GM12878 (cell line): ENCODE measurements around the gene ZNFX1. TPM values are rescaled to one million over a fixed set of nuclear protein-coding genes. Genes with fewer than 3 reads are reported as not detected.

Source experiments
- ATAC-seq: fragments of 200-7000 bp; cut with Tn5 transposase; 3 replicates; pipeline ENCODE4 v1.9.1; 2020; ENCODE audit warnings: mild to moderate bottlenecking, moderate library complexity
- BruUV-seq: library from RNA; stranded (reverse); fragments of 400-500 nt; replicated peaks from 2 replicates; lab custom pipeline; 2021; lab: Mats Ljungman, UMichigan
- CTCF ChIA-PET: fragments of 300-600 bp; sonication (Branson Sonifier 250); formaldehyde crosslinking; extraction: SDS; loops from one replicate; lab custom pipeline; 2021; ENCODE audit warnings: inconsistent platforms; lab: Yijun Ruan, JAX
- POLR2A ChIA-PET: fragments of 350-600 bp; formaldehyde crosslinking; extraction: SDS; loops from one replicate; lab custom pipeline; 2021; ENCODE audit warnings: inconsistent platforms; lab: Charles Lee
- RAD21 ChIA-PET: fragments of 300-600 bp; sonication (Branson Sonifier 250); formaldehyde crosslinking; loops from one replicate; lab custom pipeline; 2023; ENCODE audit warnings: antibody characterized with exemption; ENCODE audit not compliant: unreplicated experiment; lab: Charles Lee
- SMC1A ChIA-PET: fragments of 300-600 bp; sonication (Branson Sonifier 250); formaldehyde crosslinking; loops from one replicate; lab custom pipeline; 2023; ENCODE audit not compliant: unreplicated experiment, uncharacterized antibody; lab: Charles Lee
- DNase-seq: peaks from one replicate; pipeline ENCODE4 v3.0.0-alpha.2; 2011; ENCODE audit warnings: low read depth, low spot score
- FAIRE-seq: peaks from 3 replicates; lab custom pipeline; 2011; peaks lifted over from hg19 to GRCh38; lab: Jason Lieb, UNC
- H2AFZ ChIP-seq: 2 replicates; pipeline ENCODE4 v1.6.0; 2011; ENCODE audit warnings: low read depth, low read length, control low read depth; ENCODE audit not compliant: control insufficient read depth
- H3K27ac ChIP-seq: 2 replicates; pipeline ENCODE4 v1.5.1; 2011; ENCODE audit warnings: control low read depth; ENCODE audit not compliant: control insufficient read depth, insufficient read depth
- H3K27me3 ChIP-seq, 2 experiments: replicated peaks in 1 of 2; 2 replicates each; pipeline versions ENCODE4 v1.6.0 to v1.6.1; 2011; ENCODE audit warnings: low read length in 1 of 2; ENCODE audit not compliant: control insufficient read depth in 2 of 2, insufficient read depth in 2 of 2
- H3K36me3 ChIP-seq, 2 experiments: 2 replicates each; pipeline ENCODE4 v1.5.1; 2011; ENCODE audit warnings: low read length in 1 of 2; ENCODE audit not compliant: control insufficient read depth in 2 of 2, insufficient read depth in 2 of 2
- H3K4me1 ChIP-seq: 2 replicates; pipeline ENCODE4 v1.6.1; 2011; ENCODE audit warnings: mild to moderate bottlenecking, low read length, moderate library complexity, mixed read lengths; ENCODE audit not compliant: control insufficient read depth, insufficient read depth
- H3K4me2 ChIP-seq: 2 replicates; pipeline ENCODE4 v1.6.0; 2011; ENCODE audit warnings: control low read depth; ENCODE audit not compliant: control insufficient read depth, insufficient read depth
- H3K4me3 ChIP-seq: fragments of 200-600 bp; sonication (generic); 2 replicates; pipeline ENCODE4 v1.5.1; 2016
- H3K79me2 ChIP-seq: 2 replicates; pipeline ENCODE4 v1.6.0; 2011; ENCODE audit warnings: low read length; ENCODE audit not compliant: control insufficient read depth, insufficient read depth
- H3K9ac ChIP-seq: 2 replicates; pipeline ENCODE4 v1.8.0; 2011; ENCODE audit warnings: low read length, control low read depth, mixed read lengths; ENCODE audit not compliant: control insufficient read depth, insufficient read depth
- H3K9me3 ChIP-seq: replicated peaks from 3 replicates; pipeline ENCODE4 v1.5.1; 2011; ENCODE audit warnings: mild to moderate bottlenecking, low read length; ENCODE audit not compliant: control insufficient read depth, insufficient read depth
- H4K20me1 ChIP-seq: 2 replicates; pipeline ENCODE4 v1.6.0; 2011; ENCODE audit not compliant: control insufficient read depth, insufficient read depth
- CHD4 ChIP-seq: fragments of 200-600 bp; sonication (generic); IDR thresholded peaks from 2 replicates; pipeline ENCODE4 v1.6.1; 2016; ENCODE audit warnings: mild to moderate bottlenecking
- FOXK2 ChIP-seq: fragments of 450-650 bp; IDR thresholded peaks from 2 replicates; pipeline ENCODE4 v1.6.1; 2017; ENCODE audit warnings: mild to moderate bottlenecking, moderate library complexity
- HDAC6 ChIP-seq: fragments of 200-600 bp; sonication (generic); IDR thresholded peaks from one replicate; pipeline ENCODE4 v1.8.0; 2017; ENCODE audit warnings: antibody characterized with exemption; ENCODE audit not compliant: unreplicated experiment
- NBN ChIP-seq: fragments of 450-650 bp; IDR thresholded peaks from 2 replicates; pipeline ENCODE4 v1.6.1; 2016
- NFXL1 ChIP-seq: fragments of 450-650 bp; IDR thresholded peaks from 2 replicates; pipeline ENCODE4 v1.6.1; 2017; ENCODE audit warnings: antibody characterized with exemption, mild to moderate bottlenecking, borderline replicate concordance
- NR2F1 ChIP-seq: fragments of 450-650 bp; conservative IDR thresholded peaks from 2 replicates; pipeline ENCODE4 v1.6.1; 2017; ENCODE audit warnings: mild to moderate bottlenecking
- POLR2A ChIP-seq: IDR thresholded peaks from 2 replicates; pipeline ENCODE4 v1.6.1; 2011; ENCODE audit warnings: low read depth, mild to moderate bottlenecking, low read length
- RBBP5 ChIP-seq: fragments of 200-600 bp; sonication (generic); conservative IDR thresholded peaks from 2 replicates; pipeline ENCODE4 v1.6.1; 2016
- SPI1 ChIP-seq: IDR thresholded peaks from 2 replicates; pipeline ENCODE4 v1.6.1; 2011; ENCODE audit warnings: low read depth, mild to moderate bottlenecking, low read length, moderate library complexity, borderline replicate concordance; ENCODE audit not compliant: insufficient read depth
- STAT1 ChIP-seq: fragments of 450-650 bp; conservative IDR thresholded peaks from 2 replicates; pipeline ENCODE4 v1.6.1; 2014; ENCODE audit warnings: antibody characterized with exemption, mild to moderate bottlenecking
- SUZ12 ChIP-seq: fragments of 200-600 bp; sonication (generic); IDR thresholded peaks from one replicate; pipeline ENCODE4 v1.6.1; 2018; ENCODE audit warnings: antibody characterized with exemption, mild to moderate bottlenecking; ENCODE audit not compliant: unreplicated experiment
- TCF3 ChIP-seq: IDR thresholded peaks from 2 replicates; pipeline ENCODE4 v1.6.1; 2012; ENCODE audit warnings: low read depth, mild to moderate bottlenecking, low read length, borderline replicate concordance; ENCODE audit not compliant: insufficient read depth
- WGBS: methylation state at CpG from one replicate; pipeline ENCODE4 v1.1.6; 2016; ENCODE audit warnings: low lambda C conversion rate; ENCODE audit not compliant: insufficient replicate concordance, insufficient coverage; ENCODE audit errors: missing lambda C conversion rate; 5-methylcytosine and 5-hydroxymethylcytosine counted together
- in situ Hi-C: fragments of 300-500 bp; cut with MboI; formaldehyde crosslinking; loops from 9 replicates; pipeline ENCODE4 v1.14.3; 2018; ENCODE audit warnings: mixed read lengths
- intact Hi-C: fragments of 100-400 bp; cut with micrococcal nuclease; formaldehyde crosslinking; loops from one replicate; pipeline ENCODE4 v1.14.2; 2022; ENCODE audit not compliant: unreplicated experiment
- polyA plus RNA-seq, 11 experiments: library from polyadenylated mRNA; depleted of rRNA in 4 of 11; unstranded in 6 of 11; stranded (reverse) in 5 of 11; fragments of >200 nt; fragmentation: Nextera tagmentation in 4 of 11; fragmentation: Illumina TruSeq in 1 of 11; extraction: Ambion mirVana in 4 of 11; extraction: Trizol in 1 of 11; gene quantifications; 1 replicate in 1 of 11; 2 replicates in 10 of 11; pipeline versions ENCODE4 v1.2.1 to v1.2.3, GENCODE V29; 2011 to 2016; ENCODE audit warnings: inconsistent platforms in 2 of 11, missing spikeins in 2 of 11, low read depth in 1 of 11
- total RNA-seq, 4 experiments: library from RNA; depleted of rRNA in 3 of 4; stranded (reverse); fragments of >200 nt in 3 of 4; fragmentation: Illumina TruSeq in 1 of 4; extraction: Trizol in 1 of 4; gene quantifications; 2 replicates each; pipeline versions ENCODE4 v1.2.1 to v1.2.3, GENCODE V29; 2013 to 2021
- TF ChIP-seq, protein P1 (sequence below): IDR thresholded peaks from 2 replicates; pipeline ENCODE4 v1.6.1; 2012; ENCODE audit warnings: improper control_type of control experiment, low read depth, low read length; ENCODE audit not compliant: insufficient replicate concordance
- TF ChIP-seq, protein P2 (sequence below): fragments of 150-350 bp; IDR thresholded peaks from 2 replicates; pipeline ENCODE4 v1.6.1; 2014; ENCODE audit warnings: mild to moderate bottlenecking, low read depth, low read length
- TF ChIP-seq, protein P3 (sequence below): fragments of 450-650 bp; IDR thresholded peaks from 2 replicates; pipeline ENCODE4 v1.6.1; 2018; ENCODE audit warnings: borderline replicate concordance, mild to moderate bottlenecking; ENCODE audit not compliant: partially characterized antibody
- TF ChIP-seq, protein P4 (sequence below): IDR thresholded peaks from 2 replicates; pipeline ENCODE4 v1.6.1; 2011; ENCODE audit warnings: mild to moderate bottlenecking, low read depth, low read length, moderate library complexity; ENCODE audit not compliant: insufficient replicate concordance

The ZNFX1 gene
- total and polyA plus RNA-seq, 10 of the 15 experiments (the other 5 are each of a cell fraction or from before 2014, with no cell fraction given), result 7.4 to 31.5 (median 25.6) TPM

DNA sequence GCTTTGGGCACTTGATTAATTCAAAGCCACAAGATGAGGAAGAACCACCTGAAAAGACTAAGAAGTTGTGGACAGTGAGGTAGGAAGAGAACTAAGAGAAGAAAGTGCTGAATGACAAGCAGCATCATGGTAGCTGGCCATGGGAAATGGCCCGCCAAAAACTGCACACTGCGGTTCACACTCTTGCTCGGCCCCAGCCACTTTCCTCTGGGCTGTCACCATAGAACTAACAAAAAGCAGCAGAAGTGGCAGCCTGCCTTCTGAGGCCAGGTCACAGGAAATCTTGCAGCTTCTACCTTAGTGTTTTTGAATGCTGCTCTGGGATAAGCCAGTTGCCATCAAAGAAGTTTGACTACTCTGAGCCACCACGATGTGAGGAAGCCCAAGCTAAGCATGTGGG lies 34.8 kb upstream of the ZNFX1 start:
- no TSS peak for BruUV-seq
- H3K4me3 ChIP-seq, result no peak overlapping the region
- H3K36me3 ChIP-seq, result no peaks in the 10 kb centered on the region
- intact Hi-C loops, result no loop called here
- in situ Hi-C loops, result no loop called here
- H3K27ac ChIP-seq, result no peak overlapping the region
- no peaks in the 10 kb centered on the region for H4K20me1 ChIP-seq
- H3K4me2 ChIP-seq, result no peak overlapping the region
- CTCF ChIA-PET, result no interaction called here
- no peak overlapping the region for H2AFZ ChIP-seq
- WGBS, result 35% methylated on average over 4 of the region's 4 CpGs
- POLR2A ChIA-PET, result no interaction called here
- SMC1A ChIA-PET, result no interaction called here
- FAIRE-seq (no peak), DNase-seq (no peak), ATAC-seq (no peak)
- RAD21 ChIA-PET, result no interaction called here
- H3K4me1 ChIP-seq, result no peaks in the 10 kb centered on the region
- peaks cover 1% of the 10 kb centered on the region; the same call in 1 of the 3 replicates for H3K9me3 ChIP-seq
- no peak overlapping the region for H3K9ac ChIP-seq
- no peaks in the 10 kb centered on the region for H3K79me2 ChIP-seq
- peaks cover 0 to 12% of the 10 kb centered on the region in 2 experiments; a peak in 2 of 4 replicates for H3K27me3 ChIP-seq
- TF ChIP-seq SUZ12 (no peak), TCF3 (no peak), STAT1 (no peak), RBBP5 (no peak), FOXK2 (no peak), NBN (no peak), NR2F1 (no peak), NFXL1 (no peak), SPI1 (no peak), POLR2A (no peak), CHD4 (no peak), HDAC6 (no peak)
- TF ChIP-seq, protein P1, sequence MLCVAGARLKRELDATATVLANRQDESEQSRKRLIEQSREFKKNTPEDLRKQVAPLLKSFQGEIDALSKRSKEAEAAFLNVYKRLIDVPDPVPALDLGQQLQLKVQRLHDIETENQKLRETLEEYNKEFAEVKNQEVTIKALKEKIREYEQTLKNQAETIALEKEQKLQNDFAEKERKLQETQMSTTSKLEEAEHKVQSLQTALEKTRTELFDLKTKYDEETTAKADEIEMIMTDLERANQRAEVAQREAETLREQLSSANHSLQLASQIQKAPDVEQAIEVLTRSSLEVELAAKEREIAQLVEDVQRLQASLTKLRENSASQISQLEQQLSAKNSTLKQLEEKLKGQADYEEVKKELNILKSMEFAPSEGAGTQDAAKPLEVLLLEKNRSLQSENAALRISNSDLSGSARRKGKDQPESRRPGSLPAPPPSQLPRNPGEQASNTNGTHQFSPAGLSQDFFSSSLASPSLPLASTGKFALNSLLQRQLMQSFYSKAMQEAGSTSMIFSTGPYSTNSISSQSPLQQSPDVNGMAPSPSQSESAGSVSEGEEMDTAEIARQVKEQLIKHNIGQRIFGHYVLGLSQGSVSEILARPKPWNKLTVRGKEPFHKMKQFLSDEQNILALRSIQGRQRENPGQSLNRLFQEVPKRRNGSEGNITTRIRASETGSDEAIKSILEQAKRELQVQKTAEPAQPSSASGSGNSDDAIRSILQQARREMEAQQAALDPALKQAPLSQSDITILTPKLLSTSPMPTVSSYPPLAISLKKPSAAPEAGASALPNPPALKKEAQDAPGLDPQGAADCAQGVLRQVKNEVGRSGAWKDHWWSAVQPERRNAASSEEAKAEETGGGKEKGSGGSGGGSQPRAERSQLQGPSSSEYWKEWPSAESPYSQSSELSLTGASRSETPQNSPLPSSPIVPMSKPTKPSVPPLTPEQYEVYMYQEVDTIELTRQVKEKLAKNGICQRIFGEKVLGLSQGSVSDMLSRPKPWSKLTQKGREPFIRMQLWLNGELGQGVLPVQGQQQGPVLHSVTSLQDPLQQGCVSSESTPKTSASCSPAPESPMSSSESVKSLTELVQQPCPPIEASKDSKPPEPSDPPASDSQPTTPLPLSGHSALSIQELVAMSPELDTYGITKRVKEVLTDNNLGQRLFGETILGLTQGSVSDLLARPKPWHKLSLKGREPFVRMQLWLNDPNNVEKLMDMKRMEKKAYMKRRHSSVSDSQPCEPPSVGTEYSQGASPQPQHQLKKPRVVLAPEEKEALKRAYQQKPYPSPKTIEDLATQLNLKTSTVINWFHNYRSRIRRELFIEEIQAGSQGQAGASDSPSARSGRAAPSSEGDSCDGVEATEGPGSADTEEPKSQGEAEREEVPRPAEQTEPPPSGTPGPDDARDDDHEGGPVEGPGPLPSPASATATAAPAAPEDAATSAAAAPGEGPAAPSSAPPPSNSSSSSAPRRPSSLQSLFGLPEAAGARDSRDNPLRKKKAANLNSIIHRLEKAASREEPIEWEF, result no peak
- TF ChIP-seq, protein P2, sequence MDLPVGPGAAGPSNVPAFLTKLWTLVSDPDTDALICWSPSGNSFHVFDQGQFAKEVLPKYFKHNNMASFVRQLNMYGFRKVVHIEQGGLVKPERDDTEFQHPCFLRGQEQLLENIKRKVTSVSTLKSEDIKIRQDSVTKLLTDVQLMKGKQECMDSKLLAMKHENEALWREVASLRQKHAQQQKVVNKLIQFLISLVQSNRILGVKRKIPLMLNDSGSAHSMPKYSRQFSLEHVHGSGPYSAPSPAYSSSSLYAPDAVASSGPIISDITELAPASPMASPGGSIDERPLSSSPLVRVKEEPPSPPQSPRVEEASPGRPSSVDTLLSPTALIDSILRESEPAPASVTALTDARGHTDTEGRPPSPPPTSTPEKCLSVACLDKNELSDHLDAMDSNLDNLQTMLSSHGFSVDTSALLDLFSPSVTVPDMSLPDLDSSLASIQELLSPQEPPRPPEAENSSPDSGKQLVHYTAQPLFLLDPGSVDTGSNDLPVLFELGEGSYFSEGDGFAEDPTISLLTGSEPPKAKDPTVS, result no peak
- TF ChIP-seq, protein P3, sequence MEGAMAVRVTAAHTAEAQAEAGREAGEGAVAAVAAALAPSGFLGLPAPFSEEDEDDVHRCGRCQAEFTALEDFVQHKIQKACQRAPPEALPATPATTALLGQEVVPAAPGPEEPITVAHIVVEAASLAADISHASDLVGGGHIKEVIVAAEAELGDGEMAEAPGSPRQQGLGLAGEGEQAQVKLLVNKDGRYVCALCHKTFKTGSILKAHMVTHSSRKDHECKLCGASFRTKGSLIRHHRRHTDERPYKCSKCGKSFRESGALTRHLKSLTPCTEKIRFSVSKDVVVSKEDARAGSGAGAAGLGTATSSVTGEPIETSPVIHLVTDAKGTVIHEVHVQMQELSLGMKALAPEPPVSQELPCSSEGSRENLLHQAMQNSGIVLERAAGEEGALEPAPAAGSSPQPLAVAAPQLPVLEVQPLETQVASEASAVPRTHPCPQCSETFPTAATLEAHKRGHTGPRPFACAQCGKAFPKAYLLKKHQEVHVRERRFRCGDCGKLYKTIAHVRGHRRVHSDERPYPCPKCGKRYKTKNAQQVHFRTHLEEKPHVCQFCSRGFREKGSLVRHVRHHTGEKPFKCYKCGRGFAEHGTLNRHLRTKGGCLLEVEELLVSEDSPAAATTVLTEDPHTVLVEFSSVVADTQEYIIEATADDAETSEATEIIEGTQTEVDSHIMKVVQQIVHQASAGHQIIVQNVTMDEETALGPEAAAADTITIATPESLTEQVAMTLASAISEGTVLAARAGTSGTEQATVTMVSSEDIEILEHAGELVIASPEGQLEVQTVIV, result no peak
- TF ChIP-seq, protein P4, sequence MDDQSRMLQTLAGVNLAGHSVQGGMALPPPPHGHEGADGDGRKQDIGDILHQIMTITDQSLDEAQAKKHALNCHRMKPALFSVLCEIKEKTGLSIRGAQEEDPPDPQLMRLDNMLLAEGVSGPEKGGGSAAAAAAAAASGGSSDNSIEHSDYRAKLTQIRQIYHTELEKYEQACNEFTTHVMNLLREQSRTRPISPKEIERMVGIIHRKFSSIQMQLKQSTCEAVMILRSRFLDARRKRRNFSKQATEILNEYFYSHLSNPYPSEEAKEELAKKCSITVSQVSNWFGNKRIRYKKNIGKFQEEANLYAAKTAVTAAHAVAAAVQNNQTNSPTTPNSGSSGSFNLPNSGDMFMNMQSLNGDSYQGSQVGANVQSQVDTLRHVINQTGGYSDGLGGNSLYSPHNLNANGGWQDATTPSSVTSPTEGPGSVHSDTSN, result no peak
